K562 (cell line): ENCODE measurements around the gene MYMX. TPM values are rescaled to one million over a fixed set of nuclear protein-coding genes. Genes with fewer than 3 reads are reported as not detected.

Source experiments
- CEBPG ChIP-seq, 3 experiments: fragments of 200-800 bp in 1 of 3; sonication (Bioruptor generic) in 1 of 3; sonication (generic) in 1 of 3; formaldehyde crosslinking in 1 of 3; IDR thresholded peaks in 2 of 3; conservative IDR thresholded peaks in 1 of 3; 2 replicates each; pipeline versions ENCODE4 v1.6.1 to v1.8.0; 2016 to 2022; ENCODE audit warnings: missing compliant biosample characterization in 2 of 3, missing genetic modification characterization in 2 of 3, mild to moderate bottlenecking in 1 of 3, missing genetic modification reagents in 1 of 3
- POLR3A ChIP-seq: IDR thresholded peaks from 2 replicates; pipeline ENCODE4 v1.6.1; 2011; ENCODE audit warnings: borderline replicate concordance, mild to moderate bottlenecking, moderate library complexity; ENCODE audit not compliant: insufficient read length, insufficient read depth; ENCODE audit errors: extremely low read depth
- STAT5A ChIP-seq: IDR thresholded peaks from 2 replicates; pipeline ENCODE4 v1.6.1; 2012; ENCODE audit warnings: low read length, inconsistent platforms, borderline replicate concordance
- TAL1 ChIP-seq: fragments of 450-650 bp; IDR thresholded peaks from 2 replicates; pipeline ENCODE4 v1.6.1; 2016; ENCODE audit warnings: mild to moderate bottlenecking
- ZNF143 ChIP-seq: sonication (generic); formaldehyde crosslinking; IDR thresholded peaks from 2 replicates; pipeline ENCODE4 v1.9.0; 2022; ENCODE audit warnings: mild to moderate bottlenecking, missing genetic modification reagents
- ZNF146 ChIP-seq: IDR thresholded peaks from one replicate; pipeline ENCODE4 v1.6.1; 2018; ENCODE audit warnings: missing compliant biosample characterization; ENCODE audit not compliant: unreplicated experiment
- ZNF212 ChIP-seq: fragments of 450-650 bp; formaldehyde crosslinking; IDR thresholded peaks from 2 replicates; pipeline ENCODE4 v1.4.0; 2020; ENCODE audit warnings: mild to moderate bottlenecking
- polyA plus RNA-seq, 8 experiments: library from polyadenylated mRNA; depleted of rRNA in 4 of 8; stranded (reverse) in 5 of 8; unstranded in 3 of 8; fragments of >200 nt; fragmentation: Nextera tagmentation in 2 of 8; fragmentation: Illumina TruSeq in 1 of 8; extraction: Ambion mirVana in 2 of 8; extraction: Trizol in 1 of 8; gene quantifications; 2 replicates each; pipeline versions ENCODE4 v1.2.1 to v1.2.3, GENCODE V29; 2011 to 2014; ENCODE audit warnings: inconsistent platforms in 1 of 8, missing spikeins in 1 of 8
- total RNA-seq, 7 experiments: library from RNA; depleted of rRNA in 6 of 7; stranded (reverse); fragments of >200 nt in 6 of 7; fragmentation: Illumina TruSeq in 2 of 7; extraction: Trizol in 2 of 7; gene quantifications; 2 replicates each; pipeline versions ENCODE4 v1.2.1 to v1.2.3, GENCODE V29; 2011 to 2021; ENCODE audit warnings: low replicate concordance in 1 of 7
- TF ChIP-seq, protein P1 (sequence below), 2 experiments: fragments of 450-650 bp; IDR thresholded peaks; 2 replicates each; pipeline ENCODE4 v1.6.1; 2018; ENCODE audit warnings: mild to moderate bottlenecking in 2 of 2, low read depth in 1 of 2; ENCODE audit not compliant: partially characterized antibody in 2 of 2
- TF ChIP-seq, protein P2 (sequence below): fragments of 150-350 bp; conservative IDR thresholded peaks from 2 replicates; pipeline ENCODE4 v1.6.1; 2014; ENCODE audit warnings: low read length
- TF ChIP-seq, protein P3 (sequence below): IDR thresholded peaks from 3 replicates; pipeline ENCODE4 v1.6.1; 2011; ENCODE audit warnings: borderline replicate concordance, mild to moderate bottlenecking, moderate library complexity; ENCODE audit not compliant: insufficient read length; ENCODE audit errors: extremely low read depth
- TF ChIP-seq, protein P4 (sequence below): fragments of 450-650 bp; IDR thresholded peaks from 2 replicates; pipeline ENCODE4 v1.7.1; 2018; ENCODE audit warnings: mild to moderate bottlenecking, low read depth; ENCODE audit not compliant: partially characterized antibody
- TF ChIP-seq, protein P5 (sequence below): fragments of 250-450 bp; sonication (Bioruptor Pico); IDR thresholded peaks from 2 replicates; pipeline ENCODE4 v1.5.0; 2021

MYMX gene
- total and polyA plus RNA-seq, 9 of the 15 experiments (the other 6 are each of a cell fraction or from before 2014, with no cell fraction given), result 0.12 TPM; not detected in 8

DNA sequence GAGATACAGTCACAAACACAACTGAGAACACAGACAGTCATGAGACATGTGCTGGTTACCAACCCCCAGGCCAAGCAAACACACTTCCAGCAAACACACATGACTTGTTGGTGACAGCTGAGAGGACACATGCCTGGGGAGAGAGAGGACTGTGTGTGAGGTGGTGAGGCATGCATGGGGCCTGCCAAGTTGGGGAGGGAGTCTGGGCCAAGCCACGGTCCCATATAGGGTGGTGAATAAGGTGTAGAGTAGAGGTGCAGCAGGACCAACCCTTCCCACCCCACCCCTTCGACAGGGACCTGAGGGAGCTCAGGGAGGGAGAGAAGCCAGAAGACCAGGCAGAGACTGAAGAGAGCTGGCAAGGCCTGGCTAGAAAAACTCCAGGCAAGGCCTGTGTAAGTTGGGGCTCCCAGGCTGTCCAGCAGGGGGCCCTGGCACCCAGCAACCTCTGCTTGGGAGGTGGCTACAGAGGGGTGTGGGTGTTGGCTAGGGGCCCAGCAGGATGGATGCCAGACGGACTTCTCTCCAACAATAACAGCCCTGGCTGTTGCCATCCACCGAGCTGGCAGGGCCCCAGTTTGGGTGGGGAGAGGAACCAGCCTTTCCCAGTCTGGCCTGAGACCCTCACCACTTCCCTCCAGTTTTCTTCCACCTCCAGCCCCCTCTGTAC lies 4.7 kb downstream of the MYMX start (continued):
- TF ChIP-seq, protein P1, sequence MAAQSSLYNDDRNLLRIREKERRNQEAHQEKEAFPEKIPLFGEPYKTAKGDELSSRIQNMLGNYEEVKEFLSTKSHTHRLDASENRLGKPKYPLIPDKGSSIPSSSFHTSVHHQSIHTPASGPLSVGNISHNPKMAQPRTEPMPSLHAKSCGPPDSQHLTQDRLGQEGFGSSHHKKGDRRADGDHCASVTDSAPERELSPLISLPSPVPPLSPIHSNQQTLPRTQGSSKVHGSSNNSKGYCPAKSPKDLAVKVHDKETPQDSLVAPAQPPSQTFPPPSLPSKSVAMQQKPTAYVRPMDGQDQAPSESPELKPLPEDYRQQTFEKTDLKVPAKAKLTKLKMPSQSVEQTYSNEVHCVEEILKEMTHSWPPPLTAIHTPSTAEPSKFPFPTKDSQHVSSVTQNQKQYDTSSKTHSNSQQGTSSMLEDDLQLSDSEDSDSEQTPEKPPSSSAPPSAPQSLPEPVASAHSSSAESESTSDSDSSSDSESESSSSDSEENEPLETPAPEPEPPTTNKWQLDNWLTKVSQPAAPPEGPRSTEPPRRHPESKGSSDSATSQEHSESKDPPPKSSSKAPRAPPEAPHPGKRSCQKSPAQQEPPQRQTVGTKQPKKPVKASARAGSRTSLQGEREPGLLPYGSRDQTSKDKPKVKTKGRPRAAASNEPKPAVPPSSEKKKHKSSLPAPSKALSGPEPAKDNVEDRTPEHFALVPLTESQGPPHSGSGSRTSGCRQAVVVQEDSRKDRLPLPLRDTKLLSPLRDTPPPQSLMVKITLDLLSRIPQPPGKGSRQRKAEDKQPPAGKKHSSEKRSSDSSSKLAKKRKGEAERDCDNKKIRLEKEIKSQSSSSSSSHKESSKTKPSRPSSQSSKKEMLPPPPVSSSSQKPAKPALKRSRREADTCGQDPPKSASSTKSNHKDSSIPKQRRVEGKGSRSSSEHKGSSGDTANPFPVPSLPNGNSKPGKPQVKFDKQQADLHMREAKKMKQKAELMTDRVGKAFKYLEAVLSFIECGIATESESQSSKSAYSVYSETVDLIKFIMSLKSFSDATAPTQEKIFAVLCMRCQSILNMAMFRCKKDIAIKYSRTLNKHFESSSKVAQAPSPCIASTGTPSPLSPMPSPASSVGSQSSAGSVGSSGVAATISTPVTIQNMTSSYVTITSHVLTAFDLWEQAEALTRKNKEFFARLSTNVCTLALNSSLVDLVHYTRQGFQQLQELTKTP (IDR thresholded peaks at IDR 0.05; ENCODE audit: low read depth in 1 of 2, partially characterized antibody in 2 of 2), result no peak
- no peak for TF ChIP-seq ZNF143 (CRISPR knock-in tag)
- TF ChIP-seq POLR3A, result no peak
- no peak for TF ChIP-seq ZNF146 (CRISPR knock-in tag)
- no peak for TF ChIP-seq ZNF212
- TF ChIP-seq, protein P2, sequence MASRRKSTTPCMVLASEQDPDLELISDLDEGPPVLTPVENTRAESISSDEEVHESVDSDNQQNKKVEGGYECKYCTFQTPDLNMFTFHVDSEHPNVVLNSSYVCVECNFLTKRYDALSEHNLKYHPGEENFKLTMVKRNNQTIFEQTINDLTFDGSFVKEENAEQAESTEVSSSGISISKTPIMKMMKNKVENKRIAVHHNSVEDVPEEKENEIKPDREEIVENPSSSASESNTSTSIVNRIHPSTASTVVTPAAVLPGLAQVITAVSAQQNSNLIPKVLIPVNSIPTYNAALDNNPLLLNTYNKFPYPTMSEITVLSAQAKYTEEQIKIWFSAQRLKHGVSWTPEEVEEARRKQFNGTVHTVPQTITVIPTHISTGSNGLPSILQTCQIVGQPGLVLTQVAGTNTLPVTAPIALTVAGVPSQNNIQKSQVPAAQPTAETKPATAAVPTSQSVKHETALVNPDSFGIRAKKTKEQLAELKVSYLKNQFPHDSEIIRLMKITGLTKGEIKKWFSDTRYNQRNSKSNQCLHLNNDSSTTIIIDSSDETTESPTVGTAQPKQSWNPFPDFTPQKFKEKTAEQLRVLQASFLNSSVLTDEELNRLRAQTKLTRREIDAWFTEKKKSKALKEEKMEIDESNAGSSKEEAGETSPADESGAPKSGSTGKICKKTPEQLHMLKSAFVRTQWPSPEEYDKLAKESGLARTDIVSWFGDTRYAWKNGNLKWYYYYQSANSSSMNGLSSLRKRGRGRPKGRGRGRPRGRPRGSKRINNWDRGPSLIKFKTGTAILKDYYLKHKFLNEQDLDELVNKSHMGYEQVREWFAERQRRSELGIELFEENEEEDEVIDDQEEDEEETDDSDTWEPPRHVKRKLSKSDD, result 0 out of 2 replicates have a peak, but pooled peaks have one; percentile 19
- TF ChIP-seq CEBPG (CRISPR knock-in tag; IDR thresholded peaks at IDR 0.05), result 0 out of 2 replicates have a peak, but pooled peaks have one; percentile 19
- TF ChIP-seq CEBPG (tag; conservative IDR thresholded peaks at IDR 0.05 in 1 of 2, IDR thresholded peaks at IDR 0.05 in 1 of 2), result no peak
- TF ChIP-seq STAT5A, result no peak
- TF ChIP-seq, protein P3, sequence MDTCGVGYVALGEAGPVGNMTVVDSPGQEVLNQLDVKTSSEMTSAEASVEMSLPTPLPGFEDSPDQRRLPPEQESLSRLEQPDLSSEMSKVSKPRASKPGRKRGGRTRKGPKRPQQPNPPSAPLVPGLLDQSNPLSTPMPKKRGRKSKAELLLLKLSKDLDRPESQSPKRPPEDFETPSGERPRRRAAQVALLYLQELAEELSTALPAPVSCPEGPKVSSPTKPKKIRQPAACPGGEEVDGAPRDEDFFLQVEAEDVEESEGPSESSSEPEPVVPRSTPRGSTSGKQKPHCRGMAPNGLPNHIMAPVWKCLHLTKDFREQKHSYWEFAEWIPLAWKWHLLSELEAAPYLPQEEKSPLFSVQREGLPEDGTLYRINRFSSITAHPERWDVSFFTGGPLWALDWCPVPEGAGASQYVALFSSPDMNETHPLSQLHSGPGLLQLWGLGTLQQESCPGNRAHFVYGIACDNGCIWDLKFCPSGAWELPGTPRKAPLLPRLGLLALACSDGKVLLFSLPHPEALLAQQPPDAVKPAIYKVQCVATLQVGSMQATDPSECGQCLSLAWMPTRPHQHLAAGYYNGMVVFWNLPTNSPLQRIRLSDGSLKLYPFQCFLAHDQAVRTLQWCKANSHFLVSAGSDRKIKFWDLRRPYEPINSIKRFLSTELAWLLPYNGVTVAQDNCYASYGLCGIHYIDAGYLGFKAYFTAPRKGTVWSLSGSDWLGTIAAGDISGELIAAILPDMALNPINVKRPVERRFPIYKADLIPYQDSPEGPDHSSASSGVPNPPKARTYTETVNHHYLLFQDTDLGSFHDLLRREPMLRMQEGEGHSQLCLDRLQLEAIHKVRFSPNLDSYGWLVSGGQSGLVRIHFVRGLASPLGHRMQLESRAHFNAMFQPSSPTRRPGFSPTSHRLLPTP, result no peak
- TF ChIP-seq, protein P4, sequence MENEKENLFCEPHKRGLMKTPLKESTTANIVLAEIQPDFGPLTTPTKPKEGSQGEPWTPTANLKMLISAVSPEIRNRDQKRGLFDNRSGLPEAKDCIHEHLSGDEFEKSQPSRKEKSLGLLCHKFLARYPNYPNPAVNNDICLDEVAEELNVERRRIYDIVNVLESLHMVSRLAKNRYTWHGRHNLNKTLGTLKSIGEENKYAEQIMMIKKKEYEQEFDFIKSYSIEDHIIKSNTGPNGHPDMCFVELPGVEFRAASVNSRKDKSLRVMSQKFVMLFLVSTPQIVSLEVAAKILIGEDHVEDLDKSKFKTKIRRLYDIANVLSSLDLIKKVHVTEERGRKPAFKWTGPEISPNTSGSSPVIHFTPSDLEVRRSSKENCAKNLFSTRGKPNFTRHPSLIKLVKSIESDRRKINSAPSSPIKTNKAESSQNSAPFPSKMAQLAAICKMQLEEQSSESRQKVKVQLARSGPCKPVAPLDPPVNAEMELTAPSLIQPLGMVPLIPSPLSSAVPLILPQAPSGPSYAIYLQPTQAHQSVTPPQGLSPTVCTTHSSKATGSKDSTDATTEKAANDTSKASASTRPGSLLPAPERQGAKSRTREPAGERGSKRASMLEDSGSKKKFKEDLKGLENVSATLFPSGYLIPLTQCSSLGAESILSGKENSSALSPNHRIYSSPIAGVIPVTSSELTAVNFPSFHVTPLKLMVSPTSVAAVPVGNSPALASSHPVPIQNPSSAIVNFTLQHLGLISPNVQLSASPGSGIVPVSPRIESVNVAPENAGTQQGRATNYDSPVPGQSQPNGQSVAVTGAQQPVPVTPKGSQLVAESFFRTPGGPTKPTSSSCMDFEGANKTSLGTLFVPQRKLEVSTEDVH, result no peak
- TF ChIP-seq, protein P5, sequence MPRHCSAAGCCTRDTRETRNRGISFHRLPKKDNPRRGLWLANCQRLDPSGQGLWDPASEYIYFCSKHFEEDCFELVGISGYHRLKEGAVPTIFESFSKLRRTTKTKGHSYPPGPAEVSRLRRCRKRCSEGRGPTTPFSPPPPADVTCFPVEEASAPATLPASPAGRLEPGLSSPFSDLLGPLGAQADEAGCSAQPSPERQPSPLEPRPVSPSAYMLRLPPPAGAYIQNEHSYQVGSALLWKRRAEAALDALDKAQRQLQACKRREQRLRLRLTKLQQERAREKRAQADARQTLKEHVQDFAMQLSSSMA, result no peak
- no peak for TF ChIP-seq TAL1
